Endothelial cell of umbilical vein (primary cell): ENCODE data around the gene NACA2. TPM values are rescaled to one million over a fixed set of nuclear protein-coding genes. Genes with fewer than 3 reads are reported as not detected.
"Not testable (repeated sequence)": the region's sequence is repeated elsewhere in the genome, so short reads cannot be mapped to it uniquely, and the experiment has no call there.

ENCODE experiments used
- BruUV-seq: library from RNA; stranded (reverse); fragments of 400-500 nt; replicated peaks from 2 replicates; lab custom pipeline; 2021; lab: Mats Ljungman, UMichigan
- CTCF ChIA-PET: fragments of 300-600, 350-600 bp; sonication (Branson Sonifier 250); formaldehyde crosslinking; loops from one replicate; lab custom pipeline; 2021; ENCODE audit warnings: antibody characterized with exemption, inconsistent platforms; lab: Charles Lee
- POLR2A ChIA-PET: fragments of 300-600, 350-600 bp; sonication (Branson Sonifier 250); formaldehyde crosslinking; loops from one replicate; lab custom pipeline; 2021; ENCODE audit warnings: antibody characterized with exemption, inconsistent platforms; lab: Charles Lee
- DNase-seq: peaks from one replicate; pipeline ENCODE4 v3.0.0-alpha.2; 2011; ENCODE audit warnings: low read depth, low spot score
- FAIRE-seq: peaks from 2 replicates; lab custom pipeline; 2011; peaks lifted over from hg19 to GRCh38; lab: Jason Lieb, UNC
- H2AFZ ChIP-seq: 2 replicates; pipeline ENCODE4 v1.6.0; 2012; ENCODE audit warnings: low read depth, low read length, control low read depth, inconsistent platforms
- H3K27ac ChIP-seq: 2 replicates; pipeline ENCODE4 v1.5.1; 2011; ENCODE audit warnings: low read depth, mild to moderate bottlenecking, control low read depth, low read length, moderate library complexity; ENCODE audit not compliant: insufficient read depth
- H3K27me3 ChIP-seq, 2 experiments: 2 replicates each; pipeline versions ENCODE4 v1.6.0 to v1.6.1; 2011; ENCODE audit warnings: low read length in 2 of 2, mixed read lengths in 1 of 2; ENCODE audit not compliant: control insufficient read depth in 2 of 2, insufficient read depth in 2 of 2
- H3K36me3 ChIP-seq, 2 experiments: 2 replicates in 1 of 2; 3 replicates in 1 of 2; pipeline ENCODE4 v1.5.1; 2011; ENCODE audit warnings: low read length in 2 of 2, mild to moderate bottlenecking in 1 of 2, moderate library complexity in 1 of 2; ENCODE audit not compliant: control insufficient read depth in 2 of 2, insufficient read depth in 2 of 2; ENCODE audit errors: extremely low read depth in 1 of 2
- H3K4me1 ChIP-seq: 3 replicates; pipeline ENCODE4 v1.5.1; 2011; ENCODE audit warnings: mild to moderate bottlenecking, low read length; ENCODE audit not compliant: control insufficient read depth, insufficient read depth; ENCODE audit errors: extremely low read depth
- H3K4me2 ChIP-seq: 2 replicates; pipeline ENCODE4 v1.6.1; 2011; ENCODE audit warnings: low read length, control low read depth, mixed read lengths; ENCODE audit not compliant: insufficient read depth
- H3K4me3 ChIP-seq, 3 experiments: fragments of 200-600 bp in 1 of 3; sonication (generic), shearing (Covaris generic) in 1 of 3; replicated peaks in 1 of 3; 2 replicates each; pipeline ENCODE4 v1.5.1; 2011 to 2016; ENCODE audit warnings: control low read depth in 3 of 3, low read length in 3 of 3, mild to moderate bottlenecking in 2 of 3, inconsistent platforms in 1 of 3, low read depth in 1 of 3, moderate library complexity in 1 of 3; ENCODE audit not compliant: insufficient read depth in 1 of 3
- H3K79me2 ChIP-seq: 2 replicates; pipeline ENCODE4 v1.6.0; 2012; ENCODE audit warnings: low read length, inconsistent platforms; ENCODE audit not compliant: control insufficient read depth, insufficient read depth
- H3K9ac ChIP-seq: replicated peaks from 2 replicates; pipeline ENCODE3; 2011; ENCODE audit warnings: low read length, control low read depth; ENCODE audit not compliant: insufficient read depth; ENCODE audit errors: extremely low read depth
- H3K9me1 ChIP-seq: replicated peaks from 3 replicates; pipeline ENCODE4 v1.6.0; 2011; ENCODE audit warnings: mild to moderate bottlenecking, low read length; ENCODE audit not compliant: control insufficient read depth, insufficient read depth; ENCODE audit errors: extremely low read depth
- H3K9me3 ChIP-seq: replicated peaks from 2 replicates; pipeline ENCODE4 v1.5.1; 2012; ENCODE audit warnings: low read length, inconsistent platforms; ENCODE audit not compliant: control insufficient read depth, insufficient read depth
- H4K20me1 ChIP-seq: replicated peaks from 2 replicates; pipeline ENCODE3; 2011; ENCODE audit warnings: mild to moderate bottlenecking, low read length; ENCODE audit not compliant: control insufficient read depth, insufficient read depth; ENCODE audit errors: extremely low read depth
- CTCF ChIP-seq, 2 donors: IDR thresholded peaks; 1 replicate in 1 of 2; 2 replicates in 1 of 2; pipeline ENCODE4 v1.5.1; 2011; ENCODE audit warnings: low read length in 2 of 2, mild to moderate bottlenecking in 2 of 2, moderate library complexity in 2 of 2, control low read depth in 1 of 2, inconsistent platforms in 1 of 2, low read depth in 1 of 2; ENCODE audit not compliant: insufficient read depth in 1 of 2; ENCODE audit errors: extremely low read depth in 1 of 2
- FOS ChIP-seq: IDR thresholded peaks from 2 replicates; pipeline ENCODE4 v1.6.1; 2011; ENCODE audit warnings: mild to moderate bottlenecking, low read length, moderate library complexity, borderline replicate concordance; ENCODE audit not compliant: insufficient read depth
- JUN ChIP-seq: IDR thresholded peaks from 2 replicates; pipeline ENCODE4 v1.6.1; 2011; ENCODE audit warnings: borderline replicate concordance, low read depth; ENCODE audit not compliant: insufficient read length, insufficient read depth
- MAX ChIP-seq: IDR thresholded peaks from 2 replicates; pipeline ENCODE4 v1.6.1; 2011; ENCODE audit not compliant: insufficient read depth, insufficient read length
- POLR2A ChIP-seq: IDR thresholded peaks from 2 replicates; pipeline ENCODE4 v1.6.1; 2012; ENCODE audit warnings: low read depth, mild to moderate bottlenecking, control low read depth, low read length
- dilution Hi-C: fragments of 300-500 bp; cut with MboI; formaldehyde crosslinking; loops from one replicate; pipeline ENCODE4 v1.15.0; 2019; ENCODE audit warnings: low sequenced_read_pairs; ENCODE audit not compliant: extremely low pct_ligation_motif_present
- intact Hi-C: fragments of 100-400 bp; cut with micrococcal nuclease; formaldehyde crosslinking; loops from one replicate; pipeline ENCODE4 v1.10.0; 2022
- polyA plus RNA-seq, 4 experiments: library from polyadenylated mRNA; depleted of rRNA in 3 of 4; stranded (reverse) in 3 of 4; unstranded in 1 of 4; fragments of >200 nt; gene quantifications; 2 replicates each; pipeline versions ENCODE4 v1.2.1 to v1.2.3, GENCODE V29; 2011 to 2012; ENCODE audit warnings: missing spikeins in 1 of 4
- total RNA-seq: library from RNA; stranded (reverse); gene quantifications from 2 replicates; pipeline ENCODE4 v1.2.3, GENCODE V29; 2021

The NACA2 gene
- total and polyA plus RNA-seq, 2 donors (not counting 3 experiments of a cell fraction or from before 2014, with no cell fraction given) = not detected

GRCh38 chr17:61552560-61552959 is 38.5 kb downstream of the NACA2 start:
- H3K79me2 ChIP-seq, H3K4me3 ChIP-seq, POLR2A ChIA-PET, BruUV-seq, H3K9ac ChIP-seq, intact Hi-C loops, H3K4me2 ChIP-seq, H3K4me1 ChIP-seq, H3K9me1 ChIP-seq, dilution Hi-C loops, H3K9me3 ChIP-seq, H3K36me3 ChIP-seq, H3K27ac ChIP-seq, DNase-seq, H4K20me1 ChIP-seq, H2AFZ ChIP-seq, FAIRE-seq: not testable (repeated sequence)
- H3K27me3 ChIP-seq = peaks cover 8 to 38% of the 10 kb centered on the region in 2 experiments
- CTCF ChIA-PET = interaction anchor here (1.1 to 2.6 kb wide), 2 partner anchors 140 to 141 kb away, joined by 6 to 18 read pairs; no protein-coding TSS in a partner anchor

DNA sequence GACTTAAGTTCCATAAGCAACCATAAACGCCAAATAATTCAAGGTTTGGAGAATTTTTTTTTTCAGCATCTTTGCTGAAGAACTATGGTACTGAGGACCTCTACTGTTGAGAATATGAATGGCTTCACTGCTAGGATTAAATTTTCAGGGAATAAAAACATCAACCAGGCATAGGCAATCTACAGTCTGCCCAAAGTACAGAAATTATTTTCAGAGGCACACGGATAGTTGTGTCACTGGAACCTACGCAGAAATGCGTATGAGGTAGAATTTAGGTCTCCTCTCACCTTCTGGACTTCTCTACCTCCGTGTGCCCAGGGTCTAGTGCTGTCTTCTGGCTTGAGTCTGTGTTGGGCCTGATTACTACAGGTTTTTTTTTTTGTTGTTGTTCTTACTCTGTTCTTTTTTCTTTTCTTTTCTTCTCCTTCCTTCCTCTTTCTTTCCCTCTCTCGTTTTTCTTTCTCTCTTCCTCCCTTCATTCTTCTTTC is 39.7 kb downstream of the NACA2 start:
- no peak overlapping the region for H3K4me3 ChIP-seq
- peaks cover 5 to 43% of the 10 kb centered on the region in 2 experiments for H3K27me3 ChIP-seq
- no peaks in the 10 kb centered on the region for H4K20me1 ChIP-seq
- H3K9ac ChIP-seq = no peak overlapping the region
- ChIA-PET POLR2A (no interaction called here), CTCF (interaction anchor here (0.7 to 4.2 kb wide), 14 partner anchors 8 to 831 kb away, joined by 3 to 66 read pairs (median 6); no protein-coding TSS in a partner anchor)
- dilution Hi-C loops (no loop called here), intact Hi-C loops (loop anchor here (1.0 kb wide), 2 partner anchors 135 to 139 kb away; no protein-coding TSS in a partner anchor)
- H3K4me1 ChIP-seq = no peaks in the 10 kb centered on the region
- no peak overlapping the region for H2AFZ ChIP-seq
- BruUV-seq = no TSS peak
- H3K27ac ChIP-seq = no peak overlapping the region
- no peaks in the 10 kb centered on the region for H3K9me3 ChIP-seq
- H3K9me1 ChIP-seq = no peaks in the 10 kb centered on the region
- TF ChIP-seq JUN (no peak), MAX (no peak), POLR2A (no peak), CTCF (IDR thresholded peaks at IDR 0.05; ENCODE audit: extremely low read depth in 1 of 2, insufficient read depth in 1 of 2, low read depth in 1 of 2, low read length in 2 of 2) (peak; percentile 46 to 47), FOS (no peak)
- H3K4me2 ChIP-seq = no peak overlapping the region
- H3K79me2 ChIP-seq = no peaks in the 10 kb centered on the region
- H3K36me3 ChIP-seq = no peaks in the 10 kb centered on the region
- FAIRE-seq (peak; percentile 54), DNase-seq (peak; percentile 55)
